Measurements from ENCODE around the gene ZNF593OS.

The ZNF593OS gene

GRCh38 chr1:26158908-26159742 lies 12.5 kb downstream of the ZNF593OS start, which contains the start of gene FAM110D:
Gene FAM110D (plus strand): TSS chr1:26159079. CDS start chr1:26161292, 2,213 bp downstream.
- DNase-seq (ENCODE audit: low read depth): peak; percentile 29

DNA sequence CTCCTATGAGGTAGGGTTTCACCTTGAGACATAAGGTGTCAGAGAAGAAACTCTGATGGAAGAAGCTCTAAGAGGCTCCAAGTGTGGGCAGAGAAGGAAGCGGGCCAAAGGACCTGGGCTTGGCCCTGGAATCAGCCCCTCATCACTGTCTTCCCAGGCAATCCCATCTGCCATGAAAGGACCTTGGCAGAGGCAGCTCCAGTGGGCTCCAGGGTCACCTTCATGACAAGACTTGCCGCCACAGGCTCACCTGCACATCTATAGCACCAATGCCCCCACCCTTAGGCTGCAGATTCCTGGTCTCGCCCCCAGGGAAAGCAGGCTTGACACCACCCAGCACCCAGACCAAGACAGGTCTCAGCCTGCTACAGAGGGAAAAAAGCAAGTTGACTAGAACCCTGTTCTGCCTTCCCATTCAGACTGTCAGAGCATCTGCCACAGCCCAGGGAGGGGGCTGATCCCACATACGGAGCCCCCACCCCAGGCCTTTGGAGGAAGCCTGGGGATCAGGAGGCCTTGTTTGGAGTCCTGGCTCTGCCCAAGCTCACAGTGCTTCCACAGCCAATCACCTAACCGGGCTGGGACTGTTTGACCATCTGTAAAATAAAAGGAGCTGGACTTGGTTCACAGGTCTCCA lies 13.2 kb downstream of the ZNF593OS start:
- DNase-seq (ENCODE audit: low read depth): no peak

DNA sequence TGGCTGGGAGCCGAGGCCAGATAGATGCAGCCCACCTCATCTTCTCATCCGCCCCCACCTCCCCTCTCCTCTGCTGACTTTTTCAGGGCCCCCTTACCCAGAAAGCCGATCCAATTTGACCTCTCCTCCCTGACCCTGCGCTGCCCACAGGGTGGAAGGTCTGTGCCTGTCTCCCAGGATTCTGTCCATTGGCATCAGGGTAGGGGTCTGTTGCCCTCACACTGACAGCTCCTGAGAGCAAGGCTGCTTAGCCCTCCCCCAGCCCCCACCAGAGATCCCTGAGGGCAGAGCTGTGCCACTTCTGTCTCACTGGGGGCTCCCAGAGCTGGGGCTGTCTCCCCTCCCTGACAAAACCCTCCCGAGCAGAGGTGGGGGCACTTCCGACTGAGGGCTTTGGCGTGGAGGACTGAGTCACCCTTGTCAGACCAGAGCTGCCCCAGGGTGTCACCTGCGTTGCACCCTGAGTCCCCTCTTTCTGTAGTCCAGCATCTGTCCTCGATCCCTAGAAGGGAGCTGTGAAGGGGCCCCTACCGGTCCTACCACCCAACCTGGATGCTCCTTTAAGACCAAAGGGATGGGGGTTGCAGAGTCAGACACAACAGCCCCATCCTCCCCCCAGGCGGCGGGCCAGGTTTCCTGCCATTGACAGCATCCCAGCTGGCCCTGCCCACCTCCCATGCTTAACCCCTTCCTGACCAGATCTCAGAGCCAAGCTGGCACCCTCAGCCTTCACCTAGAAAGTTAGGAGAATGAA lies 15.2 kb downstream of the ZNF593OS start:
- DNase-seq (ENCODE audit: low read depth): peak; percentile 23

DNA sequence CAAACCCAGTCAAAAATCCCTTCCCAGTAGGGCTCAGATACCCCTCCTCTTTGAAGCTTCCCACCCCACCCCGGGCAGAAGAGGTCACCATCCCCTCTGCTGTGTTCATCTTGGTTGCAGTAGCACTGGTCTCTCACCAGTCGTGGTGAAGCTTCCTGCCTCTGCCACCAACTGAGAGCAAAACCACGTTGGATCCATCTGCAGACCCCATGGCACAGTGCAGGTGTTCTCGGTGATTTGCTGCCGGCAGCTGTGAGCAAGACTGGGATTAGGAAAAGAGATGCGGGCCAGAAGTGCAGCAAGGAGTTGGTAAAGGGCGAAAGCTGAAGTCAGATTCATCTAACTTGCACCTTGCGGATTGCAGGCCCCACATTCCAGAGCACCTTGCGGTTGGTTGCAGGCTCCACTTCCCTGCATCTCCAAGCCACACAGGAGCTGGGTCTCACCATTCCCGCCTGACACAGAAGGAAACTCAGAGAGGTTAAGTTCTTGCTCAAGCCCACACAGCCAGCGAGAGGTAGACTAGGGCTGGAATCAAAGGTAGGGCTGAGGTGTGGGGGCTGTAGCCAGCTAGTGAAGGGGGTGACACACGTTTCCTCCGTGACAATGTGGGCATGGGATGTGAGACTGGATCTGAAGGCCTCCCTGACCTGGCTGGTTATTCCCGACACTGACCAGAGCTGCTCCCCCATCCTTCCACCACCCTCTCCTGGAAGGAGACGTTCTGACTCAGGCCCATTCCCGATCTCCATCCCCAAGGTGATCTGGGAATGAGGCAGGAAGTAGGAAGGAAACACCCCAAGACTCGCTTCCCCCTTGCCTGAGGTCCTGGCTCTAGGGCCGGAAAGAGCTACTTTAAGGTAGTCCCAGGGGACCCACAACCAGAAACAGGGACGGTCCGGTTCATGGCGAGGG lies 16.0 kb downstream of the ZNF593OS start:
- no peak for DNase-seq (ENCODE audit: low read depth)

- DNase-seq (ENCODE audit: low read depth): no peak
Measured at GRCh38 chr1:26154750-26155149, 16.9 kb downstream of the ZNF593OS start.

DNA sequence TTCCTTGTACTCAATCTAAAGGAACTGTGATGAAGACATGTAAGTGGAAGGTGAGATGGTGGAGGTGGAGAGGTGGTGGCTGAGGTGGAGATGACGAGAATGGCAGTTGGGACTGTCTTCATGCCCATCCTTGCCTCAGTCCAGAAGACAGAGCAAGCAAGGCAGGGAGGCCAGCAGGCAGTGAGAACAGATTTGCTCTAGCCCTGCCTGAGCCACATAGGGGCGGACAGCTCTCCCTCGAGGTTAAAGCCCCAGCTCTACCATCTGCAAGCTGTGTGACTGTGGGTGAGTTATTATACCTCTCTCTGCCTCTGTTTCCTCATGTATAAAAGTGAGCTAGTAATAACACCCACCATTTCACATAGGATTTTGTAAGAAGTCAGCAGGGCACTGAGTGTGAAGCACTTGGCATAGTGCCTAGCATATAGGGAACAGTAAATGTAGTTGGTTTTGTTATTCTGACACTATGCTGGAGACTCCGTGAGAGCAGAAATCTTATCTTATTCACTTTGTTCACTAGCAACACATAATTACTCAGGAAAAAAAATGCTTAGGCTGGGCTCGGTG lies 17.6 kb downstream of the ZNF593OS start:
- DNase-seq (ENCODE audit: low read depth): no peak

DNA sequence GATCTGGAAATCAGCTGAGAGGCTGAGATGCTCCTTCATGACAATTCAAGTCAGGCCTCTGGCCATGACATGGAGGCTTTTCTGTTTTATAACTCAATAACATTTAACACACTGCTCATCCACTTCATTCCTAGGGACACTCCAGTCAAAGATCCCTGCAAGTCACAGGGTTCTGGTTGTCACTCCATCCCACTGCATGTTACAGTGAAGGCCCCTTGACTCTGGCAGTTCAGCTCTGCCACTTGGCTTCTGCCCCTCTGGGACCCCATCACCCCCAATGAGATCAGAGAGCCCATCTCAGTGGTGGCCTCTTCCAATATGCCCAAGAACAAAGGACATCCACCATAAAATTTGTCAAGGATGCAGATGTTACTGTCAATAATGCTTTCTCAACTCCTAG lies 22.7 kb downstream of the ZNF593OS start:
- no peak for DNase-seq (ENCODE audit: low read depth)

GRCh38 chr1:26145960-26146294 lies 25.7 kb downstream of the ZNF593OS start:
- DNase-seq (ENCODE audit: low read depth): no peak

DNA sequence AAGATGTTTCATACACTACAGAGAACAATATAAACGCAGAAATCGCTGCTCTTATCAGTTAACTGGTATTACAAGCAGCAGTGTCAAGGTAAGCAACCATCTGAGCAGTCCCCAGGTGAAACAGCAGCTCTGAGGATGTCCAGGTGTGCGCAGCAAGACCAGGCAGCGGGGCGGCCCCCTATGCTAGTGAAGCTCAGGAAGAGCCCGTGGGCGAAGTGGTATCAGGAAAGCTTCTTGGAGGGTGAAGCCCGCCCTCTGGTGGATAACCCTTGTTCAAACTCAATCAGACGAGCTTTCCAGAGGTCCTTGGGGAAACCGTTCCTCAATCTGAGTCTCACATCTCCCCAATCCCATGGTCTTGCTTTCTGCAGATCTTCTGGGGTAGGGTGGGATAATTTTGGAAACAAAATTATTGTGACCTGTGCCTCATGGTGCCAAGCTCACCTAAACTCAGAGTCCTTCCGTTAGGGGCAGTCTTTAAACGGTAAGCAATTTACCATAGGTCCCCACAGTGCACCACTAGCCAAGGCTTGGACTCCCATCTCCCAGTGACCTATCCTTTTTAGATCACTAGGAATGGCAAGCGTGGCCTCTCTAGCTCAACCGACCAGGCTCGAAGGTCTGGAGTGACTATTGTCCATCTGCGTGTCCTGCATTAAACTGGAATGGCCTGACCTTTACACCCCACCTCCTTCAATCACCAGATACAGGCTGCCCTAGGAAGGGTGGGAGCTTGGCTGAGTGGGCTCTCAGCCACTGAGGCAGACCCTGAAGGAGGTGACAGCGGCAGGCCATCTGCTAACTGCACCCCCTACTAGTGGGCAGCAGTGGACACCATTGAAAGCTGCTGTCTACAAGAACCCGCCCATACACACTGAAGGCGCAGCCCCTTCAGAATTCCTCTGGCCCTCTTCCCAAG lies 26.3 kb downstream of the ZNF593OS start:
- DNase-seq (ENCODE audit: low read depth): peak; percentile 83

DNA sequence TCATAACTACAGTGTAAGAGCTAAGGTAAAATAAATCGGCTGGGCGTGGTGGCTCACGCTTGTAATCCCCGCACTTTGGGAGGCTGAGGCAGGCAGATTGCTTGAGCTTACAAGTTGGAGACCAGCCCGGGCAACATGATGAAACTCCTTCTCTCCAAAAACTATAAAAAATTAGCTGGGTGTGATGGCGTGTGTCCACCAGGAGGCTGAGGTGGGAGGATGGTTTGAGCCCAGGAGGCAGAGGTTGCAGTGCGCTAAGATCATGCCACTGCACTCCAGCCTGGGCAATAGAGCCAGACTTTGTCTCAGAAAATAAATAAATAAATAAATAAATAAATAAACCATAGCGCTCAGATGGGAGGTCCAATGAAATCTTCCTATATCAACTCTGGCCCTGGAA lies 29.5 kb downstream of the ZNF593OS start:
- no peak for DNase-seq (ENCODE audit: low read depth)

DNA sequence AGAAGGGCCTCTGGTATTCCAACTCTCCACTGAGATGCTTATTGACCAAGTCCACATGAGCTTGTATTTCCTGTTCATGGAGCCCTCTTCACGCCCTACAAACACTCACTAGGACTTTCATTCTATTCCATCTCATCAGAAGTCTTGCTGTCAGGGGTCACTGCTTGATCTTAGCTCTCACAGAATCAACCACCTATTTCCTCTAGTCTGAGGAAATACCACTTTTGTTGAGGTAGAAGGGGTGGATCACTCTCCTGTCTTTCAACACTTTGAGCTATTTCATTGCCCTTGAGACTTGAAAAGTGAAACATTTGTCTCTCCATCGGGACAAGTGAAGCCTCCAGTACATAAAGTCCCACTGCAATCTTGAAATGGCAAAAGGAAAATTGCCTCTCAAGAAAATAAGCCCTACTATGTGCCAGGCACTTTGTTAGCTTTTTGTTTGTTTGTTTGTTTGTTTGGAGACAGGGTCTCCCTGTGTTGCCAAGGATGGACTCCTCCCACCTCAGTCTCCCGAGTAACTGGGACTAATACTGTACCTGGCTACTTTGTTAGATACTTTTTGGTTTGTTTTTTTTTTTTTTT lies 32.6 kb downstream of the ZNF593OS start:
- DNase-seq (ENCODE audit: low read depth): no peak

DNA sequence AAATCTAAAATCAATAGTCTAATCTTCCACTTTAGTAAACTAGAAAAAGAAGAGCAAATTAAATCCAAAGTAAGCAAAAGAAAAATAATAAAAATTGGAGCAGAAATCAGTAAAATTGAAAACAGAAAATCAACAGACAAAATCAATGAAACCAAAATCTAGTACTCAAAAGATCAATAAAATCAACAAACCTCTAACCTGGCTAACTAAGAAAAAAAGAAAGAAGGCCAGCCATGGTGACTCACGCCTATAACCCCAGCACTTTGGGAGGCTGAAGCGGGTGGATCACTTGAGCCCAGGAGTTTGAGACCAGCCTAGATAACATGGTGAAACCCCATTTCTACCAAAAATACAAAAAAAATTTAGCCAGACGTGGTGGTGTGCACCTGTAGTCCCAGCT lies 37.2 kb downstream of the ZNF593OS start:
- no peak for DNase-seq (ENCODE audit: low read depth)

DNA sequence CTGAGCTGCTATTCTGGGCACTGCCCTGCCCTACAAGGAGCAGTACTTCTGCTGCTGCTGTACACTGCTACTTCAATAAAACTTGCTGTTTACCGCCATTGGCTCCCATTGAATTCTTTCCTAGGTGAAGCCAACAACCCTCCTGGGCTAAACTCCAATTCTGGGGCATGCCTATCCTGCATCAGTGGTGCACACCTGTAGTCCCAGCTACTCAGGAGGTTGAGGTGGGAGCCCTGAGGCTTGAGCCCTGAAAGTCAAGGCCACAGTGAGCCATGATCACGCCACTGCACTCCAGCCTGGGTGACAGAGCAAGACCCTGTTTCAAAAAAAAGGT lies 38.8 kb downstream of the ZNF593OS start:
- no peak for DNase-seq (ENCODE audit: low read depth)

- peak; percentile 33 for DNase-seq (ENCODE audit: low read depth)
Measured at GRCh38 chr1:26132128-26132833, 39.4 kb downstream of the ZNF593OS start.

- DNase-seq (ENCODE audit: low read depth): no peak
Measured at GRCh38 chr1:26130695-26131094, 40.9 kb downstream of the ZNF593OS start.

- no peak for DNase-seq (ENCODE audit: low read depth)
Measured at GRCh38 chr1:26129778-26130177, 41.9 kb downstream of the ZNF593OS start.

DNA sequence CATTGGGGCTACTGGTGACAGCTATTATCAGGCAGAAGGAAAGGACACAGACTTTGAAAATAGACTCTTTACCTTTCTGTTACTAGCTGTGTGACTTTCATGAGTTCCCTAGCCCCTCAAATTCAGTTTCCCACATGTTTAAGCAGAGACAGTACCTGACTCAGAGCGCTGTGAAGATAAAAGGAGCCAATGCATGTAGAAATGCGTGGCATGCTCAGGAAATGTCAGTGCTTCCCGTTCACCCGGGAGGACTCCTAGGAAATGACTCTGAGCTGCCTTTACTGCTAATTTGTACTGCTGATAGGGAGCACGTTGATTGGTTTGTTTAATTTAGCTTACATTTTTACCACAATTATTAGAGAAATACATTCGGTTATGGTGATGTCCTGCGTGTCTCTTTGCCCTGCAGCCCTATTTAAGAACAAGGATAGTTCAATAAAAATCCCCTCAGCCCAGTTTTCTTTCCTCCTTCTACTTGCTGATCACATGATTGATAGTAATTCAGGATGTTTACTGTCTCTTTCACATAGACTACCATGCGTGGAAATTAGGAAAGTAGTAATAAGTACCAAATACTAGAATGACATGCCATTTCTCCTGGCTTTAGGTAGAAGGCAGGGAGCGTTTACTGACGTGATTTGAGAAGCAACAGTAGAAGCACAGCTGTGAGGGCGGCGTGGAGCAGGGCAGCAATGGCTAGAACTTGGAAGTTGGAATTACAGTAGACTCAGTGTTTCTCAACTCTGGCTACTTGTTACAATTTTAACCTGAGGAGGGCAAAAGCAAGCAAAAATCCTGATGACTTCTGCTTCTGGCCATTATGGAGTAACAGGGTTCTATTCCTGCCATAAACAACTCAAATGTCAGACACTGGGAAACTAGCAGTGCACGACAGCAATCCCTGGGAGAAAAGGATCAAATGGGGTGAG lies 44.1 kb downstream of the ZNF593OS start:
- DNase-seq (ENCODE audit: low read depth): no peak

DNA sequence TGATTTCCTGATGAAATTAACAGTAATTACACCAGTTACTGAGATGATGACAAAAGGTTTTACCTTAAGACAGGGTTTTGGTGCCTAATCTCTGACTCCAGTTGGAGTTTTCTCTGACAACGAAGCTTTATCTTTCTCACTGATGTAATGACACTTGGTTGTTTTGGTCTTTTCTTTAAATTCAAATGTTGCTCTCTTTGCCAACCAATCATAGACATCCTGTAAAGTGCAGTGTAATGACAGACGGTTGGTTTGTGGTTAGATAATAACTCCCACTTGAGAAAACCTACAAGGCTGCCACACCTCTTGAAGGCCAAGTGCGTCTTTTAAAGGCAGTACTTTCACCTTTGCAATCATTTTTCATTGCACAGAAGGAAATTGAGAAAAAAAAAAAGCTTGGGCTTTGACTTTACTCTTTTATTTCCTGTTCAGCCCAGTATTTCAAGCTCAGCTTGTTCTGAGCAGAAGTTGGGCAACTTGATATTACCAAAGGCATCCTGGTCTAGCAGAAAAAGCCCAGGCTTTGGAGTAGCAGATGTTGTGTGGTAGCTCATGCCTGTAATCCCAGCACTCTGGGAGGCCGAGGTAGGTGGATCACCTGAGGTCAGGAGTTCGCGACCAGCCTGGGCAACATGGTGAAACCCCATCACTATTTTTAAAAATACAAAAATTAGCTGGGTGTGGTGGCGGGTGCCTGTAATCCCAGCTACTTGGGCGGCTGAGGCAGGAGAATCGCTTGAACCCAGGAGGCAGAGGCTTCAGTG lies 45.1 kb downstream of the ZNF593OS start:
- DNase-seq (ENCODE audit: low read depth): no peak

All from EH (cell line).